Kidney (tissue), 14 donors: ENCODE data around the gene LZTS2. TPM values are rescaled to one million over a fixed set of nuclear protein-coding genes. Genes with fewer than 3 reads are reported as not detected.

Experiments used
- DNase-seq, 5 donors: peaks; one replicate each; pipeline ENCODE4 v3.0.0-alpha.2; 2013 to 2020
- FAIRE-seq: peaks from 2 replicates; lab custom pipeline; 2012; peaks lifted over from hg19 to GRCh38; lab: Jason Lieb, UNC
- H3K27ac ChIP-seq, 2 donors: one replicate each; pipeline ENCODE4 v1.7.0; 2013; ENCODE audit warnings: low read depth in 2 of 2, low read length in 2 of 2, inconsistent platforms in 1 of 2
- H3K27me3 ChIP-seq: one replicate; pipeline ENCODE4 v1.7.1; 2013; ENCODE audit warnings: low read length, inconsistent platforms; ENCODE audit not compliant: control insufficient read depth, insufficient read depth
- H3K36me3 ChIP-seq, 3 donors: one replicate each; pipeline versions ENCODE4 v1.7.0 to v1.7.1; 2013; ENCODE audit warnings: low read length in 3 of 3, control low read depth in 1 of 3, inconsistent platforms in 1 of 3; ENCODE audit not compliant: insufficient read depth in 3 of 3, control insufficient read depth in 2 of 3
- H3K4me1 ChIP-seq, 3 donors: one replicate each; pipeline versions ENCODE4 v1.7.0 to v1.7.1; 2013; ENCODE audit warnings: low read length in 3 of 3, inconsistent platforms in 1 of 3, low read depth in 1 of 3; ENCODE audit not compliant: control insufficient read depth in 2 of 3, insufficient read depth in 2 of 3
- H3K4me3 ChIP-seq, 3 donors: one replicate each; pipeline versions ENCODE4 v1.7.0 to v1.8.1; 2013; ENCODE audit warnings: low read length in 3 of 3, control low read depth in 1 of 3, inconsistent platforms in 1 of 3
- H3K9ac ChIP-seq, 3 donors: one replicate each; pipeline versions ENCODE4 v1.7.0 to v1.7.1; 2013; ENCODE audit warnings: low read length in 3 of 3, control low read depth in 1 of 3, inconsistent platforms in 1 of 3
- H3K9me3 ChIP-seq, 3 donors: one replicate each; pipeline versions ENCODE4 v1.7.0 to v1.7.1; 2013; ENCODE audit warnings: low read length in 3 of 3, control low read depth in 1 of 3, inconsistent platforms in 1 of 3; ENCODE audit not compliant: control insufficient read depth in 2 of 3, insufficient read depth in 1 of 3
- intact Hi-C: fragments of 100-400 bp; cut with DNase I; formaldehyde crosslinking; loops from one replicate; pipeline ENCODE4 v1.11.1; 2022
- polyA plus RNA-seq: library from polyadenylated mRNA; stranded (reverse); fragments of 350-450 nt; fragmentation: Illumina TruSeq; extraction: RNeasy Lipid Tissue Mini Kit (QIAGEN cat#74804); gene quantifications from one replicate; pipeline ENCODE4 v1.2.3, GENCODE V29; 2014; ENCODE audit warnings: low read depth, low replicate concordance; ENCODE audit not compliant: insufficient read depth
- total RNA-seq: library from RNA; stranded (reverse); fragmentation: NEBNext Ultra II Directional; extraction: Animal tissue kit (Norgen Biotek cat#: 25700); gene quantifications from one replicate; pipeline ENCODE4 v1.2.1, GENCODE V29; 2021
- TF ChIP-seq, protein P1 (sequence below): IDR thresholded peaks from 3 replicates; pipeline ENCODE4 v1.5.1; 2012; ENCODE audit warnings: mild to moderate bottlenecking, moderate library complexity, borderline replicate concordance; ENCODE audit not compliant: insufficient read depth; ENCODE audit errors: extremely low read depth
- donor health status: control.
- donor health status: control.
- donor health status: control.
- donor health status: control.
- donor health status: control.
- donor health status: DM: yes; HTN: yes; CAD: no.
- donor health status: Normal renal cell carcinoma (clear cell type).

Gene LZTS2
- total and polyA plus RNA-seq, 2 donors from 2014 or later: 47.3 to 54.7 TPM

GRCh38 chr10:100982916-100983830 lies 16.4 kb upstream of the LZTS2 start:
- H3K27me3 ChIP-seq: no peaks in the 10 kb centered on the region
- intact Hi-C loops: no loop called here
- H3K4me3 ChIP-seq: no peak overlapping the region
- TF ChIP-seq, protein P1, sequence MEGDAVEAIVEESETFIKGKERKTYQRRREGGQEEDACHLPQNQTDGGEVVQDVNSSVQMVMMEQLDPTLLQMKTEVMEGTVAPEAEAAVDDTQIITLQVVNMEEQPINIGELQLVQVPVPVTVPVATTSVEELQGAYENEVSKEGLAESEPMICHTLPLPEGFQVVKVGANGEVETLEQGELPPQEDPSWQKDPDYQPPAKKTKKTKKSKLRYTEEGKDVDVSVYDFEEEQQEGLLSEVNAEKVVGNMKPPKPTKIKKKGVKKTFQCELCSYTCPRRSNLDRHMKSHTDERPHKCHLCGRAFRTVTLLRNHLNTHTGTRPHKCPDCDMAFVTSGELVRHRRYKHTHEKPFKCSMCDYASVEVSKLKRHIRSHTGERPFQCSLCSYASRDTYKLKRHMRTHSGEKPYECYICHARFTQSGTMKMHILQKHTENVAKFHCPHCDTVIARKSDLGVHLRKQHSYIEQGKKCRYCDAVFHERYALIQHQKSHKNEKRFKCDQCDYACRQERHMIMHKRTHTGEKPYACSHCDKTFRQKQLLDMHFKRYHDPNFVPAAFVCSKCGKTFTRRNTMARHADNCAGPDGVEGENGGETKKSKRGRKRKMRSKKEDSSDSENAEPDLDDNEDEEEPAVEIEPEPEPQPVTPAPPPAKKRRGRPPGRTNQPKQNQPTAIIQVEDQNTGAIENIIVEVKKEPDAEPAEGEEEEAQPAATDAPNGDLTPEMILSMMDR: no peak
- FAIRE-seq (no peak), DNase-seq (peak in 3 of 5 donors; percentile 6 to 54 (median 37))
- H3K9me3 ChIP-seq: no peaks in the 10 kb centered on the region
- H3K9ac ChIP-seq: no peak overlapping the region
- H3K27ac ChIP-seq: no peak overlapping the region
- H3K4me1 ChIP-seq: peaks cover 4 to 20% (median 18%) of the 10 kb centered on the region in 3 donors
- peaks cover 3 to 37% (median 17%) of the 10 kb centered on the region in 3 donors for H3K36me3 ChIP-seq

GRCh38 chr10:100983868-100984671 lies 15.5 kb upstream of the LZTS2 start:
- DNase-seq (peak in 3 of 5 donors; percentile 6 to 54 (median 22)), FAIRE-seq (no peak)
- Histone ChIP-seq H3K9me3 (no peaks in the 10 kb centered on the region), H3K27ac (no peak overlapping the region), H3K4me3 (no peak overlapping the region), H3K9ac (no peak overlapping the region), H3K36me3 (peaks cover 3 to 28% (median 11%) of the 10 kb centered on the region in 3 donors), H3K4me1 (peaks cover 4 to 21% (median 20%) of the 10 kb centered on the region in 3 donors), H3K27me3 (no peaks in the 10 kb centered on the region)
- TF ChIP-seq, protein P1: no peak
- intact Hi-C loops: no loop called here

- H3K36me3 ChIP-seq: peaks cover 3 to 26% (median 9%) of the 10 kb centered on the region in 3 donors
Measured at GRCh38 chr10:100984672-100985177, 14.9 kb upstream of the LZTS2 start.

More at GRCh38 chr10:100984672-100985177, 14.9 kb upstream of the LZTS2 start:
- intact Hi-C loops: no loop called here
- Histone ChIP-seq H3K27ac (no peak overlapping the region), H3K4me1 (peaks cover 4 to 21% (median 20%) of the 10 kb centered on the region in 3 donors), H3K27me3 (no peaks in the 10 kb centered on the region), H3K9ac (no peak overlapping the region), H3K9me3 (no peaks in the 10 kb centered on the region), H3K4me3 (no peak overlapping the region)
- FAIRE-seq (no peak), DNase-seq (peak in 1 of 5 donors; percentile 31)
- TF ChIP-seq, protein P1: no peak
